NCI-H2029 treated with DMSO at 0.1 percent for 48 hours (cell line): Measurements from ENCODE around the gene WNT10A.
"Not testable (repeated sequence)": the region's sequence is repeated elsewhere in the genome, so short reads cannot be mapped to it uniquely, and the experiment has no call there.

Experiments used
- DNase-seq: peaks from one replicate; lab custom pipeline; 2025; lab: John Stamatoyannopoulos, UW

The WNT10A gene

DNA sequence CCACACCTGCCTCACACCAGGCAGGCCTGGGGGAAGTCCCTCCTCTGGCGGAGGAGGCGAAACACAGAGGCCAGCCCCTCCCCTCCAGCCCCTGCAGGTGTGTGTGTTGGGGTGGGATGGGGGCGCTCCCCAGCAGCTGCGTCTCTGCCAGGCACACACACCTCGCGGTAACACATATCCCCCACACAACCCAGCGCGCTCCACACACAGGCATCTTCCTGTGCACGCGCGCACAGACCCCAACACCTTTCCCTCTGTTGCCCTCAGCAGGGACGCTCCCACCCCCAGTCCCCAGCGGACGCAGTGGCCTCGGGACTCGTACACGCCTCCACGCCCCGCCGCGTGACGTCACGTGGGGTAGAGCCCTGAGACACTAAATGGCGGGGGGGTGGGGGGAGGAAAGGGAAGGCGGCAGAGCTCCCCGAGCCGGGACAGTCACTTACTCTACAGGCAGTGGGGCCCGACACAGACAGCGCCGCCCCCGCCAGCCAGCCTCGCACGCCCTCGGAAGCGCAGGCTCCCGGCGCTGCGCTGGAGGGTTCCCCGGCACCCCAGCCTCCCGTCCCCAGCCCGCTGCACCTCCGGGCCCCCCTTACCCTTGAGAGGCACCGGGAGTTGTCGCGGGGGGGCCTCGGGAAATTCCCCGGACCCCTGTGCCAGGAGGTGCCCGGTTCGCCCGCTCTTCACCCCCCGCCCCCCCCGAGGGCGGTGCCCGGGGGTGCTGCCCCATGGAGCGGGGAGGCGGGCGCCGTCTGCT, at the start of gene WNT10A:
Gene WNT10A (plus strand): TSS at position 751 of the 757 bp plus-strand sequence. CDS start 144 bp downstream, outside the sequence.
- DNase-seq = no peak

- no peak for DNase-seq
Measured at GRCh38 chr2:218831378-218831990, 49.2 kb upstream of the WNT10A start, which contains the start of gene PRKAG3. PRKAG3 (minus strand) TSS chr2:218831803.

- DNase-seq = no peak
Measured at GRCh38 chr2:218832081-218832480, 48.6 kb upstream of the WNT10A start.

DNA sequence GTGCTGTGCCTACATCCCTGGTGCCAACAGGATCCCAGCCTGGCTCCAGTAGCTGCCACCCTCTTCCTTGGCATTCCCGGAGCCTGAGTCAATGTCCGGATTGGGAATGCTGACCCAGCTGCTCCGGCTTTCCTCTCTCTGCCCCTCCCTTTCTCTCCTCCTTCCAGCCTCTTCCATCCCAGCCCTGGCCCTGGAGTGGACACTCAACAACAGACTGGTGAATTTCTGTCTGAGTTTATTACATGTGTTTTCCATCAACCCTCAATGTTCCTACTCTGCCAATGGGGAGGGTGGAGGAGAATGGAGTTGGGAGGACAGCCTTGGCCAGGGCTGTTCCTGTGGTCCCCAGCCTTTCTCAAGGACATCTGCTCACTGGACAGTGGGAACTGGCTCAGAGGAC, 48.1 kb upstream of the WNT10A start:
- no peak for DNase-seq

DNA sequence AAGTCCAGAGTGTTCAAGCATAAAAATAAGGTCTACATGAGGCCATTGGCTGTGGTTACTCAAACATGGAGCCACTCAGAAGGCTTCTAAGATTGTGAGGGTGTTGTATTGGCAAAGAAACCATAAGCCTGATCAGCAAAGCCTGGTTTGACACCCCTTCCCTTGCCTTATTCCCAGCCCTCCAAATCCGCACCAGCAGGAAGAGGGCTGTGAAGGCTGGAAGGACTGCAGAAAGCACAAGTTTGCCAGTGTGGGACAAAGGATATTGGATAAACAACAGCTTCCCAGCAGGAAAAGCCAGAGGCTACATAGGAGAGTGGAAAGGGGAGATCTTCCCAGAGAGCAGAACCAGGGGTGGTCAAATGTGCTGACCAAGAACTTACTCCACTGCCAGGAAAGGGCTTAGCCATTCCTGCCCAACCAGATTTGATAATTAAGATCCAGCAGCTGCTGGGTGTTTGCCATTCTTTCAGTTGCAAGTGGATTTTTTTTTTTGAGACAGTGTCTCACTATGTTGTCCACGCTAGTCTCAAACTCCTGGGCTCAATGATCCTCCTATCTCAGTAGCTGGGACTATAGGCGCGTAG, 47.5 kb upstream of the WNT10A start:
- DNase-seq = no peak

DNA sequence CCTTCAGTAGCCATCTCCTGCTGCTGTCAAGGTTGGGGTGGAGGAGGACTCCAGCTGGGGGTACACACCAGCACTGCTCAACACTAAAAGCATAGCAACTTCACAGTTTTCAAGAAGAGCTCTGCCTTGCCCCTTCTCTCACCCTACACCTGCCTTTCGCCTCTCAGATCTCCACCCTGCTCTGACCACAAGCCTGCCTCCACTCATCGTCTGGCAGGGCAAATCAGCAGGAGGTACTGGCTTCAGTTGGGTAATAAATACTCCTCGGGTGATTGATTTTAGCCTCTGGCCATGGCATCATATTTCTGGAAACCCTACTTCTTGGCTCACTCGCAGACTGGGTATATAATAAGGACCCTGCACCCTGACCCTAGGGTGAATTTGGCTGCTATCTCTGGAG, 46.0 kb upstream of the WNT10A start:
- DNase-seq = no peak

DNA sequence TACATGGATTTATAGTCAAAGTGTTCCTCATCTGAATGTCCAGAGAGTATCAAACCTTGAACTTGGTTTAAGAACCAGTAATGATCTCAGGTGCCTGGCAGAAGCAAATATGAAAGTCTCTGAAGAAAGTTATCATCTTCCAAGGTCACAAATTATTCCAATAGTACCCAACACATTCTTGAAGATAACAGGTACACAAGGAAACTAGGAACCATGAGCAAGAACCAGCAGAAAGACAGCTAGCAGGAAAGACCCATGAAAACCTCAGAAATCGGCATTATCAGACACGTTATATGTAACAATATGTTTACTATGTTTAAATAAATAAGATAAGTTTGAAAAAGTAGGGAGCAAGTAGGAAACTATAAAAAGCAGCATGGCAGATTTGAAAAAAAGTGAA, 43.2 kb upstream of the WNT10A start:
- DNase-seq = no peak

- DNase-seq = no peak
Measured at GRCh38 chr2:218839430-218839829, 41.2 kb upstream of the WNT10A start.

- no peak for DNase-seq
Measured at GRCh38 chr2:218839888-218840287, 40.8 kb upstream of the WNT10A start.

- not testable (repeated sequence) for DNase-seq
Measured at GRCh38 chr2:218844334-218844733, 36.3 kb upstream of the WNT10A start.

DNA sequence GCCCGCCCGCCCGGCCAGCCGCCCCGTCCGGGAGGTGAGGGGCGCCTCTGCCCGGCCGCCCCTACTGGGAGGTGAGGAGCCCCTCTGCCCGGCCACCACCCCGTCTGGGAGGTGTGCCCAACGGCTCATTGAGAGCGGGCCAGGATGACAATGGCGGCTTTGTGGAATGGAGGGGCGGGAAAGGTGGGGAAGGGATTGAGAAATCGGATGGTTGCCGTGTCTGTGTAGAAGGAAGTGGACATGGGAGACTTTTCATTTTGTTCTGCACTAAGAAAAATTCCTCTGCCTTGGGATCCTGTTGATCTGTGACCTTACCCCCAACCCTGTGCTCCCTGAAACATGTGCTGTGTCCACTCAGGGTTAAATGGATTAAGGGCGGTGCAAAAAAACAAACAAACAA, 33.7 kb upstream of the WNT10A start:
- not testable (repeated sequence) for DNase-seq

DNA sequence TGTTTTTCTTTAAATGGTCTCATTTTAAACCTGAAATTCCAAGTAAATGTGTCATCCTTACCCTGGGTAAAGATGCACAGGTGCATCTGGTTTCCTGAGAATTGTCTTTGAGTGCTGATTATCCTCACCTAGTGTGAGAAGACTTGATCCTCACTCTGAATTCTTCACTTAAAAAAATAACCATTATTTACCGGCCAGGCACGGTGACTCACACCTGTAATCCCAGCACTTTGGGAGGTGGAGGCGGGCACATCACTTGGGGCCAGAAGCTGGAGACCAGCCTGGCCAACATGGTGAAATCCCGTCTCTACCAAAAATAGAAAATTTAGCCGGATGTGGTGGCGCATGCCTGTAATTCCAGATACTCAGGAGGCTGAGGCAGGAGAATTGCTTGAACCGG, 30.9 kb upstream of the WNT10A start:
- DNase-seq = no peak

DNA sequence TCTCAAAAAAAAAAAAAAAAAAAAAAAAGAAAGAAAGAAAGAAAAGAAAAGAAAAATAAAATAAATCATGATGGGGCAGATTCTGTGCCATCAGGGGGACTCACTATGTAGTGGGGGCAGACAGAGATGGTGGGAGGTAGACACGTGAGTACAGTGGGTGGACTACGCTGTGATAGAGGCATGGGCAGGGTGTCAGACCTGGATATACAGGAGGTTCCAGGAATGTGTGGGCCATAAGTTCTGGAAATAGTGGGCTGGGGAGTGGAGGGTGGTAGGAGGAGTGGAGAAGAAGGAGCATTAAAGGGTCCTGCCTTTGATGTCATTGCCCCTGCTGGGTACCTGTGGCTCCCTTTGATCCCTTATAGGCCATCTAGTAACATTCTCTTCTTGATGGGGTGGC, 29.9 kb upstream of the WNT10A start:
- no peak for DNase-seq

- no peak for DNase-seq
Measured at GRCh38 chr2:218851286-218851685, 29.4 kb upstream of the WNT10A start.

GRCh38 chr2:218852911-218853667, 27.6 kb upstream of the WNT10A start:
- no peak for DNase-seq

DNA sequence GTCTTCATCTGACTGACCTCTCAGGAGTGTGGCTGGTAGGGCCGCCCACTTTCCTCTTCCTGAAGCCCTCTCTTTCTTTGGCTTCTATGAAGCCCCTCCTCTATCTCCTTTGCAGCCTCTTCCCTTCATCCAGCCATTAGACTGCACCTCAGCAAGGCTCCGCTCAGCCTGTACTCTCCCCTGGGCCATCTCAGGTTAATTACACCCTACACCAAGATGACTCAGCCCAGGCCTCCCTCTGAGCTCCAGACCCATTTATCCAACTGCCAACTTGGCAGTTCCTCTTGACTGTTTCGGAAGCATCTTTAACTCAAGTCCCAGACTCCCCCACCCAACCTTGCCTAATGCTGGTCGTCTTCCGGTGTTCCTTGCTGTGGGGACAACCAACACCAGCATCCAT, 26.9 kb upstream of the WNT10A start:
- no peak for DNase-seq

- no peak for DNase-seq
Measured at GRCh38 chr2:218854860-218855259, 25.8 kb upstream of the WNT10A start.

DNA sequence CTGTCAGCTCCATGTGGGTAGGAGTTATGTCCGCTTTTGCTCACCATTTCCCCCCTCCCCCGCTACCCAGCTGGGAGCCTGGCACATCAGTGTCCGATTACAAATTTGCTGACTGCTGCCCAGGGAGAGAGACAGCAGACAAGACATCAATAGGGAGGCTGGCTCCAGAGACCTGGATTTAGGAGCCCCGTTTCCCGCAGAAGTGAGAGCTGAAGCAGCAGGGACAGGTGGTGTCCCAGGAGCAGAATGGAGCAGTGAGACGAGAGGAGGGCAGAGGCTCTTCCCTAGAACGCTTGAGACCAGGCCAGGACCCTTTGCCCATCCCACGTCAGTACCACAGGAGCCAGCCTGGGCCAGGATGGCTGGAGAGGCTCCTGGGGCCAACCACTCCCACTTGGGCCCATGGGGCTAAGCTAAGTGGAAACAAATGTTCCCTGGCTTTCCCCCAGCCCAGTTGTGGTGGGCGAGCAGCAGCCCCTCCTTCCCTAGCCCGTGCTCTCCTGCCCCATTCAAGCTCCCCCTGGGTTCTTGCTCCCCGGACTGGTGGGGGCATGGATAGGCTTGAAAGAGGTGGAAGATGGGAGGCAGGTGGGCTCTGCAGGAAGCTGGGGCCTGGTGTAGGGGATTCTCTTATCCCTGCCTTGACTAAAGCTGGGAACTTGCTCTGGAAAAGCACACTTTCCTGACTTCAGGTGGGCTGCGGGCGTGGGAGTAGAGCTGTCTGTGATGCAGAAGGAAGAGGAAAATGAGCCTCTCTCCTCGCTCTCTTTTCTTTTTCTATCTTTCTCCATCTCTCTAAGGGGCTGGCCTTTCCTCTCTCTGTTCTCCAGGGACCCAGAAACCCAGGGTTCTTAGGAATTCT, 25.1 kb upstream of the WNT10A start:
- no peak for DNase-seq

- no peak for DNase-seq
Measured at GRCh38 chr2:218856167-218856895, 24.3 kb upstream of the WNT10A start.

- DNase-seq = no peak
Measured at GRCh38 chr2:218856896-218857243, 23.8 kb upstream of the WNT10A start.
